Body of pancreas (tissue), 4 donors: ENCODE data around the gene NR2F1-AS1. TPM values are rescaled to one million over a fixed set of nuclear protein-coding genes. Genes with fewer than 3 reads are reported as not detected.

Experiments
- ATAC-seq: fragments of 150-250 bp; one replicate; pipeline ENCODE4 v1.9.1; 2016
- DNase-seq, 4 donors: peaks; one replicate each; pipeline ENCODE4 v3.0.0-alpha.2; 2019
- H3K27ac ChIP-seq, 4 donors: fragments of 200-600 bp; sonication (generic); 1 replicate in 3 of 4; 2 replicates in 1 of 4; pipeline versions ENCODE4 v1.5.1 to v1.6.1; 2016 to 2019; ENCODE audit warnings: mild to moderate bottlenecking in 1 of 4, mixed read lengths in 1 of 4, moderate library complexity in 1 of 4
- H3K27me3 ChIP-seq, 2 donors: fragments of 200-600 bp; sonication (generic); one replicate each; pipeline ENCODE4 v1.6.0; 2016; ENCODE audit warnings: mild to moderate bottlenecking in 1 of 2
- H3K36me3 ChIP-seq, 2 donors: fragments of 200-600 bp; sonication (generic); replicated peaks in 1 of 2; 2 replicates each; pipeline ENCODE4 v1.5.1; 2016; ENCODE audit warnings: low read depth in 2 of 2; ENCODE audit not compliant: insufficient read depth in 1 of 2
- H3K4me1 ChIP-seq: fragments of 200-600 bp; sonication (generic); one replicate; pipeline ENCODE4 v1.6.0; 2016
- H3K4me3 ChIP-seq, 2 donors: fragments of 200-600 bp; sonication (generic); 1 replicate in 1 of 2; 2 replicates in 1 of 2; pipeline ENCODE4 v1.5.1; 2016 to 2019
- H3K9me3 ChIP-seq, 3 donors: fragments of 200-600 bp; sonication (generic); 1 replicate in 2 of 3; 2 replicates in 1 of 3; pipeline ENCODE4 v1.5.1; 2016
- POLR2A ChIP-seq, 3 donors: fragments of 450-650 bp; IDR thresholded peaks; one replicate each; pipeline ENCODE4 v1.6.1; 2016; ENCODE audit warnings: antibody characterized with exemption in 3 of 3, mild to moderate bottlenecking in 2 of 3
- WGBS, 2 donors: methylation state at CpG; one replicate each; pipeline ENCODE4 v1.1.5; 2017; 5-methylcytosine and 5-hydroxymethylcytosine counted together
- intact Hi-C: fragments of 100-400 bp; cut with DNase I; formaldehyde crosslinking; loops from one replicate; pipeline ENCODE4 v1.15.1; 2023
- total RNA-seq, 2 donors: library from RNA; depleted of rRNA; stranded (reverse); fragments of >200 nt; gene quantifications; one replicate each; pipeline ENCODE4 v1.1.0, GENCODE V29; 2016
- TF ChIP-seq, protein P1 (sequence below), 7 experiments: fragments of 450-650 bp in 4 of 7; fragments of 200-600 bp in 3 of 7; sonication (generic) in 3 of 7; IDR thresholded peaks; one replicate each; pipeline ENCODE4 v1.5.1; 2016 to 2019; ENCODE audit warnings: antibody characterized with exemption in 7 of 7

NR2F1-AS1 gene
- total RNA-seq, 2 donors from 2014 or later: 4.9 to 5.3 TPM

DNA sequence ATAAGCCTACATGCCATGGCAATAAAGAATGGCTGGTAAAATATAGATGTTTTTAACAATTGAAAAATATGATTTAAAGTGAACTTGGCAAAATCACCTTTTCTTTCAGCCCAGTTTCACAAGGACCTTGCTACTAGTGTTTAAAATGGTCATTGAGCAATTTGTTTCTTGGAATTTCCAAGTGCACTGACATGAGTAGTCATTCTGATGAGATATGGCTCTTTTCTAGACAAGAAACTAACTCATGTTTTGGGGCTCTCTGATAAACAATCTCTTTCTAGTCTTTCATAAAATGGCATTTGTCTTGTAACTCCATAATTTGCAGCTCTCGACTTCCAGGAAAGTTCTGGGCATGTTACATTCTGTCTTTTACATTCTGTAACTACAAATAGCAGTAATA, 176.8 kb downstream of the NR2F1-AS1 start:
- WGBS, 2 donors: 39 to 67% methylated on average over 1 of the region's 1 CpG
- DNase-seq: no peak
- TF ChIP-seq POLR2A (IDR thresholded peaks at IDR 0.05): no peak
- TF ChIP-seq, protein P1, sequence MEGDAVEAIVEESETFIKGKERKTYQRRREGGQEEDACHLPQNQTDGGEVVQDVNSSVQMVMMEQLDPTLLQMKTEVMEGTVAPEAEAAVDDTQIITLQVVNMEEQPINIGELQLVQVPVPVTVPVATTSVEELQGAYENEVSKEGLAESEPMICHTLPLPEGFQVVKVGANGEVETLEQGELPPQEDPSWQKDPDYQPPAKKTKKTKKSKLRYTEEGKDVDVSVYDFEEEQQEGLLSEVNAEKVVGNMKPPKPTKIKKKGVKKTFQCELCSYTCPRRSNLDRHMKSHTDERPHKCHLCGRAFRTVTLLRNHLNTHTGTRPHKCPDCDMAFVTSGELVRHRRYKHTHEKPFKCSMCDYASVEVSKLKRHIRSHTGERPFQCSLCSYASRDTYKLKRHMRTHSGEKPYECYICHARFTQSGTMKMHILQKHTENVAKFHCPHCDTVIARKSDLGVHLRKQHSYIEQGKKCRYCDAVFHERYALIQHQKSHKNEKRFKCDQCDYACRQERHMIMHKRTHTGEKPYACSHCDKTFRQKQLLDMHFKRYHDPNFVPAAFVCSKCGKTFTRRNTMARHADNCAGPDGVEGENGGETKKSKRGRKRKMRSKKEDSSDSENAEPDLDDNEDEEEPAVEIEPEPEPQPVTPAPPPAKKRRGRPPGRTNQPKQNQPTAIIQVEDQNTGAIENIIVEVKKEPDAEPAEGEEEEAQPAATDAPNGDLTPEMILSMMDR (IDR thresholded peaks at IDR 0.05): no peak
- H3K36me3 ChIP-seq: no peaks in the 10 kb centered on the region
- ATAC-seq: no peak
- H3K27me3 ChIP-seq: no peaks in the 10 kb centered on the region
- intact Hi-C loops: no loop called here
- H3K27ac ChIP-seq: no peak overlapping the region
- no peaks in the 10 kb centered on the region for H3K9me3 ChIP-seq
- no peak overlapping the region for H3K4me3 ChIP-seq
- H3K4me1 ChIP-seq: peaks cover 5% of the 10 kb centered on the region

- no peak for ATAC-seq
- TF ChIP-seq, protein P1 (IDR thresholded peaks at IDR 0.05): no peak
- TF ChIP-seq POLR2A (IDR thresholded peaks at IDR 0.05): no peak
- H3K36me3 ChIP-seq: no peaks in the 10 kb centered on the region
- 25 to 37% methylated on average over 2 of the region's 2 CpGs for WGBS, 2 donors
- no peak overlapping the region for H3K27ac ChIP-seq
- H3K27me3 ChIP-seq: no peaks in the 10 kb centered on the region
- H3K4me1 ChIP-seq: no peaks in the 10 kb centered on the region
- H3K4me3 ChIP-seq: no peak overlapping the region
- no peaks in the 10 kb centered on the region for H3K9me3 ChIP-seq
- intact Hi-C loops: no loop called here
- no peak for DNase-seq
Measured at GRCh38 chr5:93403141-93403928, 177.7 kb downstream of the NR2F1-AS1 start.

GRCh38 chr5:93402451-93402850, 178.6 kb downstream of the NR2F1-AS1 start:
- Histone ChIP-seq H3K36me3 (no peaks in the 10 kb centered on the region), H3K27me3 (no peaks in the 10 kb centered on the region), H3K4me1 (no peaks in the 10 kb centered on the region), H3K9me3 (no peaks in the 10 kb centered on the region), H3K27ac (no peak overlapping the region), H3K4me3 (no peak overlapping the region)
- intact Hi-C loops: no loop called here
- ATAC-seq: no peak
- TF ChIP-seq POLR2A (IDR thresholded peaks at IDR 0.05): no peak
- DNase-seq: no peak
- WGBS, 2 donors: 71 to 82% methylated on average over 4 of the region's 4 CpGs

DNA sequence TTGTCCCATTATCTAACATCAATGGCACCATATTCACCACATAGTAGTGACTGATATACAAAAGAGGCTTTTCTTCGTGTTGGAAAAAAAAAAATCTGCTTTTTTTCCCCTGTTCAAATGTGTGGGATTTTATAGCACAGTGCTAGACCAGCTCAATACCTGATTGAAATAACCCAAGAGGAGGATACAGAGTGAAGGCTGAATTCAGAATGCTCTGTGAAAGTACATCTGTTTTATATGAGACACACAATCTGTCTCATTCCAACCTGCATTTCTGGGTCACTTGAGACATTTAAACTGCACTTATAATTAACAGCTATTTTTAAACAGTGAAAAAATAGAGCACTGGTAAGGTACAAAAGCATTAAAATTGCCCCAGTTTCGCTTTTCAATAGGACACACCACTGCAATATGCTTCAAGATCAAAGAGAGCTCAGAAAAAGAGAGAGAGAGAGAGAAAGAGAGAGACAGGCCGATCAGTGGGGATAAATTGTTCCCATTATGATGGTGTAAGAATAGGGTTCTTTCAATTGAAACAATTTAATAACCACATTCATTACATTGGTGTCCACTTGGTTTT, 179.3 kb downstream of the NR2F1-AS1 start:
- TF ChIP-seq, protein P1 (IDR thresholded peaks at IDR 0.05): no peak
- no peak for TF ChIP-seq POLR2A (IDR thresholded peaks at IDR 0.05)
- Histone ChIP-seq H3K9me3 (no peaks in the 10 kb centered on the region), H3K27ac (no peak overlapping the region), H3K36me3 (no peaks in the 10 kb centered on the region), H3K4me3 (no peak overlapping the region), H3K27me3 (no peaks in the 10 kb centered on the region), H3K4me1 (no peaks in the 10 kb centered on the region)
- WGBS, 2 donors: 61 to 62% methylated on average over 3 of the region's 3 CpGs
- DNase-seq: no peak
- no peak for ATAC-seq
- intact Hi-C loops: no loop called here

DNA sequence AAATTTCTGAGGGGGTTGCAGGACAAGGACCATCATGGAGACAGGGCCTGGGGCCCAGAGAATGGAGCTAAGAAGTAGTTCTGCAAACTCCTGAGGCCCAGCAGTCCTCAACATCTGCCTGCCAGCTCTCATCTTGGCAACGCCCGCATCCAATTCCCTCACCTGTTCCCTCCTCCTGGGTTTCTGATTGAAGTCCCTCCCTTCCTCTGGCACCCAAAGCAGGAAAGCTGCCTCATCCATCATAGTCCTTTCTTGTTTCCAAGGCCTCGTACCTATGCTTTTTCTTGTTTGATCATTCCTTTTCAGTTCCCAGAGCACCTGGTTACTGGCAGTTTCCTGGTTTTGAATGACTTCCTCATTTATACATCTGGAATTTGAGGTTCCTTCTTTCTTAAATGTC, 181.3 kb downstream of the NR2F1-AS1 start:
- H3K4me3 ChIP-seq: no peak overlapping the region
- no peaks in the 10 kb centered on the region for H3K36me3 ChIP-seq
- intact Hi-C loops: no loop called here
- TF ChIP-seq, protein P1 (IDR thresholded peaks at IDR 0.05): no peak
- TF ChIP-seq POLR2A (IDR thresholded peaks at IDR 0.05): no peak
- H3K27me3 ChIP-seq: no peaks in the 10 kb centered on the region
- H3K4me1 ChIP-seq: no peaks in the 10 kb centered on the region
- H3K9me3 ChIP-seq: no peaks in the 10 kb centered on the region
- DNase-seq (peak in 3 of 4 donors; percentile 10 to 13 (median 11)), ATAC-seq (peak; percentile 45)
- no peak overlapping the region for H3K27ac ChIP-seq
- WGBS, 2 donors: 28 to 36% methylated on average over 3 of the region's 3 CpGs
